T follicular helper cell (primary cell): ENCODE data around the gene SNCB.

Experiments
- DNase-seq: peaks from one replicate; pipeline ENCODE4 v3.0.0-alpha.2; 2020; ENCODE audit warnings: low read depth

Gene SNCB

DNA sequence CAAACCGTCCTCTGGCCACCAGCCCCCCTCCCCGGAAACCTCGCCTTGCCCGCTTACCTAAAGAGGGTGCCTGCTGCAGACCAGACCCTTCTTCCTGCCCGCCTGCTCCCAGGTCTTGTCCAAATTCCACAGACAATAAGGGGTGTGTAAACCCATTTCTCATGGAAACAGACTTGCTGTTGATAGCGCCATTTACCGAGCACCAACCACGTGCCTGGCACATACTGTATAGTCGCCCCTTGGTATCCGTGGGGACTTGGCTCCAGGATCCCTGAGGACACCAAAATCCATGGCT lies 56.1 kb downstream of the SNCB start:
- DNase-seq: no peak

DNA sequence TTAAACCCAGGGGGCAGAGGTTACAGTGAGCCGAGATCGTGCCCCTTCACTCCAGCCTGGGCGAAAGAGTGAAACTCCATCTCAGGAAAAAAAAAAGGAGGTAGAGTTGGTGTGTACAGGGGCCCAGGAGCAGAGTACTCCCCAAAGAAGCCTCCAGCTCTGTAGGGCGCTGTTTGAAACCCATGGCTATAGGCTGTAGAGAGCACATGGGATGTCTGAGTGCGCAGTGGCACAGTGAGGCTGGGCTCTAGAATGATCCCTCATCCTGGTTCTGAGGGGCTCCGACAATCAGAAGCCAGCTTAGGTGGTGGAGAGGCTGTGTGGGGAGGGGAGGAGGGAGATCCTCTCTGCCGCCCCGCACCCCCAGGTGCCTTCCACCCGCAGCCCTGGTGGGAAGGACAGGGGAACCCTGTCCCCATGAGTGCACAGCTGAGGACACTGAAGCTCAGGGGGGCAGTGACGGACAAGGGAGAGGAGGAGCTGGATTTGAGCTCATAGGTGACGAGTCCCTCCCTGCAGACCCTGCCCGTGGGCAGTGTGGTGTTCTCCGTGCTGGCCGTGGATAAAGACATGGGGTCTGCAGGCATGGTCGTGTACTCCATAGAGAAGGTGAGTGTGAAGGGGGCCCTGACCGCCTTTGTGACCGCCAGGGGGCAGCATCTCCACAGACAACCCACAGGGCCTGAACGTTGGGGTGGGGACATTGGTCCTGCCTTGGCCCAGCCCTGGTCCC lies 56.6 kb downstream of the SNCB start:
- peak; percentile 56 for DNase-seq
